Hippocampal formation (tissue), 2 donors: ENCODE results near the gene CELF2.

Experiments used
- DNase-seq, 2 donors: peaks; one replicate each; lab custom pipeline; 2025; lab: John Stamatoyannopoulos, UW

Gene CELF2

DNA sequence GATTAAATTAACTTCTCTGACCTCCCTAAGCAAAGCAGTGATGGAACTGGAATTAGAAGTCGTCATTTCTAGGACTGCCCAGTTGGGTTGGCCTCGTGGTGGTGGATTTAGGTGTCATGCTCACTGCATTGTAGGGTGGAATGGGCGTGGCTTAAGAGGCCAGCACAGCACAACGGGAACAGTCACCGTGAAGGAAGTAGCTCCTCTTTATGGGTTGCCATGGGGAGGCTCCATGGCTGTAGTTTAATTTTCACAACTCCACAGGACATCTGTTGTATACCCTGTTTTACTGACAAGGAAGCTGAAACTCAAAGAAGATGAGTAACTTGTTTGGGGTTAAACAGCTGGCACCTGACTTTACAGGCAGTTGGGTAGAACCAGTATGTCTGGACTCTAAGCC, 208.3 kb downstream of the CELF2 start:
- DNase-seq = no peak

DNA sequence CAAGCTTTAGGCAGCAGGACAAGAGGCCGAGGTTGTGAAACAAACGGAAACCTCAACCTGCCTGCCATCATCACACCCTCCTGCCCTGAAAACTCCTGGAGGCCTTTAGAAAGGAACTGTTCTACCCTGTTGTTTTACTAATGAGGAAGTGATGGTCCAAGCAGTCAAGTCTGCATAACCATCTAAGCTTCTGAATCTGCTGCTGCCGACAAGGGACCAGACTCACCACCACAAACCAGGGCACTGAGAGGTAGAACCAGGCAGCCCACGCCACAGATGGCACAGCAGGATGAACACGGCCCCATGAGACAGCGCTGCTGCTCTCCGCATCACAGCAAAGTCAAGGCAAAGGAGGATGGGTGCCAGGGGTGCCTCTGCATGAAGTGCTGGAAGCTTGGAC, 209.4 kb downstream of the CELF2 start:
- no peak for DNase-seq

DNA sequence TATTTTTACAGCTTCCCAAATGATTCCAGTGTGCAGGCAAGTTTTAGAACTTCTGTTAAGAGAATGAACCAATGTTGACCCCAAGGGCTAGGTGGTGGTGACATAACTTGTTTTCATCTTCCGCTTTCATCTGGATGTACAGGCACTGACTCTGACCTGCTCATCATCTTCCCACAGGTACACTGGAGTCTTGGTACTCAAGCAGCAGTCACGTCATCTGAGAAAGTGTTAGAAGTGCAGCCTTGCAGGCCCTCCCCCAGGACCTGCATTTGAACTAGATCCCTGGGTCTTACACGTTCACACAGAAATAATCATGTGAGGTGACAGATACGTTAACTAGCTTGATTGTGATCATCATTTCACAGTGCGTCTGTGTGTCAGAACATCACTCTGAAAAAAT, 212.2 kb downstream of the CELF2 start:
- DNase-seq = no peak

DNA sequence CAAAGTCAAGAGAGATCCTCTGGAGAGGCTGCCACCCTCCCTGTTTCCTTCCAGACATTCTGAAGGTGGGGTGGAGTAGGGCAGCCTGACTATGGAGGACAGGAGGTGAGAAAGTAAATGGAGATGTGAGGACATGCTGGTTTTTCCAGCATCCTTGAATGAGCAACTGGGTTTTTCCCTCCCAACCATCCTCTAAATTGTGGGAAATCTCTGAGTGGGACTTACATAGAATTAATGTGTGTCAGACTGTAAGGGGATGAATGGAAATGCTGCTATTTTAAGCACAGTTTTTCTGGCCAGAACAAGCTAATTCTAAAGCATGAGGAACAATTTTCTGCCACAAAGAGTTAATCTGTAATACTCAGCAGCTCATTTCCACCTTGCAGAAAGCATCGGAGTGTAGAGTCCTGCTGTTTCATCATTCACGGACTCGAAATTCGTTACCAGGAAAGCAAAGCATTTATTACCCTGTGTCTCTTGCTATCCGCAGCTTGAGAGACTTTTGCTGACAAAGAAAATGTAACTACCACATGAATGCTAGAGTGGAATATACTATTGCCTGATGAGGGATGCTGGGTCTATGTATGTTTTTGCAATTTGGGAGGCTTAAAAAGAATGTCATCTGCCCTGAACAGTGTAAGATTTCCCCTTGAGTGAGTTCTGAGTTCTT, 213.0 kb downstream of the CELF2 start:
- no peak for DNase-seq

DNA sequence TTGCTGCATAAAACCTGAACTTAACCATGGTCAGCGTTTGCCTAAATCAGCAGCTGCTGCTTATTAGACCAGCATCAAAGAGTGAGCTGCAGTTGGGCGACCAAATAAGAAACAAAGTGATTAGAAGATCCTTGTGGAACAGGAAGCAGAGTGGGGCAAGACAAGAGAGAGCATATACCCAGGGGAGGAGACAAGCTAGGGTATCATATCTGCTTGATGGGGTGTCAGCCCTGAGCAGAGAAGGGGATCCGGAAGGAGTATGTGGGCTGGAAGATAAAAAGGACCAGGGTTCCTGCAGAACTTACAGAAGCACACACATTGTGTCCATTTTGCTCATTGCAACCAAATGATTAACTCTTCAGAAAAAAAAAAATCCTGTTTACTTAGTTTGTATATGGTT, 213.6 kb downstream of the CELF2 start:
- DNase-seq = no peak

DNA sequence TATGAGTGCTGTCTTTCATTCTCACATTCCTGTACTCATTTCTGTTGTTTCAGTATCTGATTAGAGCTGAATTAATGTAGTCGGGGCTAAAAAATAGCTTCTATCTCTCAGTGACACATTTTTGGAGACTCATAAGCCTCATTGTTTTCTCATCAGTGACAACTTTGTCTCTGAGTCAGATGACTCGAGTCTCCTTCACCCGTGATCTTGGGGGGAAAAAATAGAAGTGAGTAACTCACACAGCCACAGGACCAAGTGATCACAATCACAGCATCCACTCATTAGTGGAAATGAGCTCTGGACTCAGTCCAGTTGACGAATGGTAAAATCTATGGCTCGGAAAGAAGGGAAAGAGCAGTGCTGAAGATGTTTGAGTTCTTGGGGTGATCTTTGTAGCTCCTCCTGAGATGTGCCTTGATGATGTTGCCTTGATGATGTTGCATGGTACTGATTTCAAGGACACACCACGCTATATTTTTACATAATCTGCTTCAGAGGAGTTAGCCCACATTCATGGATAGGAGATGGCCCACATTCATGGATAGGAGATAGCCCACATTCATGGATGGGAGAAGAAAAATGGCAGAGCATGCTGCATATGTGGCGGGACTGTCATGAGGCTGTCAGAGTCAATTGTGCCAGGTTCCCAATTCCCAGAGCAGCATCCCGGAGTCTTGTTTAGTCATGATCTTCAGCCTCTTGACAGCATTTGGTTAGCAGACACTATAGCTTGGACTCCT, 214.7 kb downstream of the CELF2 start:
- DNase-seq = no peak

DNA sequence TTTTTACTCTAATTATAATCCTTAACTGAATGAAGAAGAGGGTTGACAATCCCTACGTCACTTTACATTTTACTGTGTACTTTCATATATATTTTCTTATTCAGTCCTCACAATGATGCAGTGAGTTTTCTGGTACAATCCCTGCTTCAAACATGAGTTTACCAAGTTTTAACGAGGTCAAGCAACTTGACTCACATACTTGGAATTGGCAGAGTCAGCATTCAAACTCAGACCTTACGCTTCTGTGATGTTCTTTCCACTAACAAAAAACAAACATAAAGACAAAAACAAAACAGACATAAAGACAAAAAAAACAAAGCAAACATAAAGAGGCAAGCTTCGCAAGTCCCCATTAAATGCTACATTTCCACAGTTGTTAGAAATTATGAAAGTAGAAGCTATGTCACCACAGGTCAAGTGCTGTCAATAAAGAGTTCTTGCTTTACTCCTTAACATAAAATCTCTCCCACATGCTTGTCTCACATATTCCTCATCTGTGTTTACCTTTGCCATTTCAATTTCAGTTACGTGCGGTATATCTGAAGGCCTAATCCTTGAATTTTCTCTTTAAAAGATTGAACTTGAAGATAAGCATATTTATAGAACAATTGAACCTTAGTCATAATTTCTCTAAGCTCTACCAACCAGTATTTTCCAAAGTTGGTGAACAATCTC, 217.3 kb downstream of the CELF2 start:
- DNase-seq = no peak

DNA sequence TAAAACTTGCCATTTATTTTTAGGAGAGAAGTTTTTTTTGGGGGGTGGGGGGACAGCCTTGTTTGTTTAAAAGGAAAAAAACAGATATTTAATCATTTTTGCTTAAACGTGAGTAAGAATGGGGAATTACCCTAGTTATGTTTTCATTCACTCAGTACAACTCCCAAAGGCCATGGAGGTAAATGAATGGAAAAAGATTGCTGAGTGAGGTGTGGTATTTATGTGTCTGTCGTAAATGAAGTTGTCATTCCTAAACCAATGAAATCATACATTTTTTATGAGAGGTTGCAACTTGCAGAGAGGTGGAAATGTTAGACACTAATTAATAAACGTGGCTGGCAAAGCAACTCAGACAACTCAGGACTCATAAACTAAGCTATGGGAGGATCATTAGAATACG, 218.1 kb downstream of the CELF2 start:
- no peak for DNase-seq

DNA sequence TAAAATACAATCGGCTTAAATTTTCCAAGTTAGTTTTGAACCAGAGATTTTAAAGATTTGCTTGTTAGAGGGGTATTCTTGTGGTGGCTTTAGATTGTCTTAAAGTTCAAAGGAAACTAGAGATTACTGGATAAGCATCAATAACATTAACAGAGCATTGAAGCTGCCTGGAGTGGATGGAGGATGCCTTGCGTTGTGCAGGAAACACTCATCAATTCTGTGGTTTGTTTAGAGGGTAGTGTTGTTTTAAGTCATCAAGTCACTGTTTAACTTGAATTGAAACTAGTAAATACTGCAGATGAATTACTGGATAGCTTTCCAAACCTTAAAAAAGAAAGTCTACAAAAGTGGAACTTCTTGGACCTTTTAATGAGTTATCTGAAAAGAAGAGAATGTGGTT, 218.6 kb downstream of the CELF2 start:
- no peak for DNase-seq

DNA sequence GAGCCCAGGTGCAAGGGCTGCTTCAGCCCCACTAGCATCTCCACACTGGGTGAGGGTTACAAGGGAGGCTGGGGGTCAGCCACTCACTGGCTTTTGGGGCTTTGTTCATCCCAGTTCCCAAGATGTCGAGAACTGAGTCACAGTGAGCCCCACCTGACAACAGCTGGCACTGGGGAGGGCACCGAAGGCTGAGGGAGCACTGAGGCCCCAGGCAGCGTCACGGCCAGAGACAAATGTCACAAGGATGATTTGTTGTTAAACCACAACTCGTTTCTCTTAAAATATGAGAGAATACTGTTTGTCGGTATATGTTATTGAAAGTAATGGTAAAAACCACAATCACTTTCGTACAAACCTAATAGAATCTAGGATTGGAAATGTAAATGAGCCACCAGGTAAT, 219.9 kb downstream of the CELF2 start:
- no peak for DNase-seq

DNA sequence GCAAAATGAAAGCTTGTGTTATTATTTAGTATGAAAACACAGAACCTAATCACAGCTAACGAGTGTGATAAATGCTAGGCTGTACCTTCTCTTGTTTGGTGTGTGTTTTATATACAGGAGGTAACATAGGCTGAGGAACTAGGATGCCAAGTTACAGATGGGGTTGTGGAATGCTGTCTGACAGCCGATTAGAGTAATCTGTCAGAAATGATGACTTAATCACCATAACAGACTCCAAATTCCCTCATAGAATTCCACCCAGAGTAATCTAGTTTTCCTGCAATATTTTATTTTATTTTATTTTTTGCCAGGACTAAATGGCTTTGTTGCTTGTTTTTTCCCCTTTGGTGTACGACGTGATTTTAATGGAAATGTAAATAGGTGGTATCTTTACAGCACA, 221.2 kb downstream of the CELF2 start:
- no peak for DNase-seq

DNA sequence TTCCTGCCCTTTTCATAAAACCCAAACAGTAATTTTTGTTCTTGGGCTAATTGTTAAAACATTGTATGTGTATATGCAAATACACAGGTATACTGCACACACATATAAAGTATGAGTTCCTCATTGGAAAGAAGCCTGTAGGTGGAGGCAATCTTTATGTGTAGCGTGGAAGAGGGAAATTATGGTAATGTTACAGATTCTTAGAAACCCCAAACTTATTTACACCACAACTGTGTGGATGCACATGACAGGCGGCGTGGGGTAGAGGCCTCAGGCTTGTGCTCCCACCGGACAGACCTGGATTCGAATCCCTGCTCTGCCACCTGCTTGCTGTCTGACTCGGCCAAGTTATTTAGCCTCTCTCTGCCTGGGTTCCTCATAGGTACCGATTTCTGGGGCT, 223.0 kb downstream of the CELF2 start:
- DNase-seq = no peak

DNA sequence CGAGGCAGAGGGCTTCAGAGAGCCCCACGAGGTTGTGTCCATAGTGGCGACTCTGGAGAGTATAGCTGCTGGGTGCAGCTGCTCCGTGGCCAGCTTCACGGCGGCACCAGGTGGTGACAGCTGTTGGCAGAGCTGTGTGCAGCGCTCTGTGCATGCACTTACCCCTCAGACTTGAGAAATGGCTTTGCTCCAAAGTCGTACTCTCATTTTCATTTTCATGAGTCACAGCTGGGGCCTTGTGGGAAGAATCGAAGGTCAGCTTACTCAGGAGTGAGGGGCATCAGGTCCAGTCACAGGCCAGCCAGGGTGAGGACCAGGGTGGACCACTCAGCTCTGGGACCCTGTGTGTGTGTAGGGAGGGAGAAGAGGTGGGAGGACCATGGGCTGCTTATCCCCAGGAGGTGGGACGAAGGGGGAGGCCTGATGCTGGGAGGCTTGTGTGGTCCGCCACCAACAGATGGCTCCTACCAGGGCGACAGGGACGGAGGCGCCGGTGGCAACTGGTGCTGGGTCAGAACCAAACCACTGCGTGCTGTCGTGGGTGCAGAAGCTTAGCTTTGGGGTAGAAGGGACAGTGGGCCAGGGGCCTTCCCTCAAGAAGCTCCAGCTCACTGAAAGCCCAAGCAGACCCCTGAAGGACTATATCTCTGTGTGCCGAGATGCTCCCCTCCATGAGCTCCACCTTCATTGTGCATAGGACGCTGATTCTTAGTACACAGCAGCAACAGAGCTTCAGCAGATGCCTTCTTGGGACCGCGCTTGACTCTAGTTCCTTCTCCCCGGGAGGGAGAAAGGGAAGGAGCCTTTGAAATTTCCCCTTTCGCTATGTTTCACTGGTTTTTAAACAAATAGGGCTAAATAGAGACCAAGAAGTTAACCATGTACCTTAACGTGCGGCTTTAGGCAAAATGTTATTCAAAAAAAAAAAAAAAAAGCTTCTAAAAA, 225.0 kb downstream of the CELF2 start:
- no peak for DNase-seq

DNA sequence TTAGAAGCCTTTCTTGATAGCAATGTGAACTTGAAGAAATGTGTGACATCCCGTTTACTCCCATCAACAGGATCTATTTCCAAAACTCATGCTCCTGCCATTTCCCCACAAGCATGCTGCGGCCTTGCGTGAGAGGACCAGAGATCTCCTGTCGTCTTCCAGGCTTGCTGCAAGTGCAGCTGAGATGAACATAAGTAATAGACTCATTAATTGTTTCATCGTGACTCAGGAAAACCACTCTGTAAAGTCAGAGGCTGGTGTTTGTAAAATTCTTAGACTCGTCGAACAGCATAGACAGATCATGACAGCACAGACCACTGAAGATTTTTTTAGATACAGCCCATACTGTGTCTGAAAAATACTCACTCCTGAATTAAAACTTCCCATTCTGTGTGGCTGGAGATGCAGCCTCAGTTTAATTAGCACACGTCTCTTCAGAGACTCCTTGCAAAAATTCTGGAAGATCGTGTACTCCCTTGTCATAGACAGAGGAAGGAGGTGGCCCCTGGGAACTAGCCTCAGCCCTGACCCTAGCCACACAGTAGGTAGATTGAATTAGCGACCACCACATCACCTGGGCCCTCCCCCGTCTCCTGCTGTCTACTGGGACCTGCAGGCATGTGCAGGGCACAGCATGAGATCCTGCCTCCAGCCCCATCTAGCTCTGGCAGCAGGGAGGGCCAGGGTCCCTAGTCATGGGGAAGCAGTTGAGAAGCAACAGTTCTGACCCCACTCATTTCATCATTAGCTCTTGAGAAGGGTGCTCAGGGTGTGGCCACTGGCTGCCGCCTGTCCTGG, 226.0 kb downstream of the CELF2 start:
- no peak for DNase-seq

DNA sequence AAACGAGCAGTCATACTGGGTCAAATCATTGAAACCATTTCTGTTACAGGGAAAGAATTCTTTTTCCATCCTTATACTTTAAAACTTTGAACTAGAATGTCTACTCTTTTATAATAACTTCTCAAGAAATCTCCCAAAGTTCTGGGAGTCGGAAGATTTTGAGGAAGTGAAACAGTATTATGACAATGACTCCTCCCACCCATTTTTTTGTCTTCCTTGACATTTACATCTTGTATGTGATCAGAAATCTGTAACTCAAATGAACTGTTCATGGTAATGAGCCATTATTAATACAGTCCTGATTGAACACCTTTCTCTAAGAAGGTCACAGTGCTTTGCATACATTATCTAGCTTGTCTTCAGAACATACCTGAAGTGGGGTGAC, 227.4 kb downstream of the CELF2 start:
- DNase-seq = no peak

DNA sequence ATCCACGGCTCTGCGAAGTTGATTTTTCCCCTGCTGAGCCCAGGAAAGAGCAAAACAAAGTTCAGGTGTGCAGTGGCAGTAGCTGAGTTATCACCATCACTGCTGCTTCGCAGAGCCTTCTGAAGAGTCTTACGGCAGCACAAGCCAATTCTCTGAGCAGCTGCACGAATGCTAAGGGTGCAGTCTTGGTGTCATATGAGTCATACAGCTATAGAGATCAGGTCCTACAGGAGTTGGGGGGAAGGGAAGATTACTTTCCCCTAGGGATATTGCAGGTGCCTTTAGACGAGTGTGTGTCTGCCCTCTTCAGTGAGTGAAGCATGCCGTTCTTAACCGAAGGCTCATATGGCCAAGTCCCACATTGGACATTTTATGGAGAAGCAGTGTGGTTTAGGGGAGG, 227.8 kb downstream of the CELF2 start:
- no peak for DNase-seq

DNA sequence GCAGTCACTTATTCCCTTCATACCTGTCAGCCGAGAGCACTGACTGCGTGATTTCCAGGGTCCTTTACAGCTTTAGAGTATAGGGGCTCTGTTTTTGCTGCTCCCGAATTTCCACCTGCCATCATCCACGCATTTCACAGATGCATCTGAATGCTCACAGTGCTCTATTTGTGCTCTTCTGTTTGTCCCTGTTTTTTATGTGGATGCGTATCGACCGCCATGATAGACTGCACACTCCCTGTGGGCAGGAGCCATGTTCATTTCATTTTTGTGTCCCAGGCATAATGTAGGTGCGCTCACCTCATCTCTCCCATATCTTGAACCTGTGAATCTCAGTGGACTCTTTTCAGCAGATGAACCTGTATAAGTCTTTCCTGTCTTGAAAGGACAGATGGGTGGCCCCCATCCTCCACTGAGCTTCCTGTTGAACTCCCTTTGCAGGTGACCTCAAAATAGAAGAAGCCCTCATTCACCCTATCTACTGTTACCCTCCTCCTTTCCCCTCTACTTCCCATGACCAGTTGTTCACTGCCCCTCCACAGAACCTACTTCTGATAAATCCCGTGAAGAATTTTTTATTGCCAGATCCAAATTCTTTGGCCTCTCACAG, 228.4 kb downstream of the CELF2 start:
- DNase-seq = no peak

DNA sequence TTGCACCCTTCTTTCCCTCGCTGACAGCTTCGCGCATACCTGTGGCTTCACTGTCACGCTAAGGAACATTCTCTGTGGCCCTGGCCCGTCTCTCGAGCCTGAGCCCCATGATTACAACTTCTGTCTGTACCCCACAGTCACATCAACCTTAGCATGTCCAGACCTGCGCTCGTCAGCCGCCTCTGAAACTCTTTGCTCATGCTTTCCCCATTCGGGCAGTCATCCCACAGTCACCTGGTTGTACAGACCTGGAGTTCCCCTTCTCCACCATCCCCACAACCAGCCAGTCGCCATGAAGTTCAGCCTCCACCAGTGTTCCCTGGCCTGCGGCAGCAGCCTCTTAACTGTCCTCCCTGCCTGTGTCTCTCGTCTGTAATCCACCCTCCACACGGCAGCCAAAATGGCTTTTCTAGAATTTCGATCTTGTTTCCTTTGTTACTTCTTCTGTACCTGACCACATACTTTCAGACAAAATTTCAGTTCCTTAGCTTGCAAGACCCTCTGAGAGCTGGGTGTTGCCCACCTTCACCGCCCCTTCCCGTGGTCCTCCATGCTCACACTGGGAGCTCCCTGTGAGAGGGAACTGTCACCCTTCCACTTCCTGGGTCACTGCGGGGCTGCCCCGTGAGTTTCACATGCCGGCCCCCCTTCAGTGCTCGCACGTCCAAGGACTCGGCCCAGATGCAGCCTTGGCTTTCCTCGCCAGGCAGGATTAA, 229.2 kb downstream of the CELF2 start:
- no peak for DNase-seq

DNA sequence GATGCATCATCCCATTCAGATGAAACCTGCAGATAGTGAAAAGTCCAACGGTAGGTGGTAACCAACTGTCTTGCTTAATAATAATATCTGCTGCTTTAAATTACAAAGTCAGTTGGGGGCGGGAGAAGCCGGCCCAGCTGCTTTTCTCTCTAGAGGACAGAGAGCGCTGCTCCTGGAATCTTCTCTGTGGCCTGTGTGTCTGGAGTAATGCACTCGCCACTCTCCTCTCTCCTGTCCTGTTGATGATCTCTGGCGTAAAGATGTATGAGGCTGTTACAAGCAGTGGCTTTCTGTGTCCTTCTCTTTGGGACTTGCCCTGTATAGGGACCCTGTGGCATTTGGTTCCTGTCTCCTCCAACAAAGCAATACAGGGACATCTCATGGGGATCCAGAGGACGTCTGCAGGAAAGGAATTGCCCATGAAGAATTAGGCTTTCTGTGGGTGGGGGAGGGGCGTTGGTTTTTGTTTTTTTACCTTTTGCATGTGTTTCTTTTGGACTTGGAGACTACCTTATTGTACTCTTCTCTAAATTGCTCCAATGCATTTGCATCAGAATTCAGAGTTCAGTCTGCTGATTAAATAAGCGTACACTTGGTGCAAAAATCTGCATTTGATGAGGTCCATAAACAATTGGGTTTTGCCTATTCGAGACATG, 231.6 kb downstream of the CELF2 start:
- DNase-seq = no peak

DNA sequence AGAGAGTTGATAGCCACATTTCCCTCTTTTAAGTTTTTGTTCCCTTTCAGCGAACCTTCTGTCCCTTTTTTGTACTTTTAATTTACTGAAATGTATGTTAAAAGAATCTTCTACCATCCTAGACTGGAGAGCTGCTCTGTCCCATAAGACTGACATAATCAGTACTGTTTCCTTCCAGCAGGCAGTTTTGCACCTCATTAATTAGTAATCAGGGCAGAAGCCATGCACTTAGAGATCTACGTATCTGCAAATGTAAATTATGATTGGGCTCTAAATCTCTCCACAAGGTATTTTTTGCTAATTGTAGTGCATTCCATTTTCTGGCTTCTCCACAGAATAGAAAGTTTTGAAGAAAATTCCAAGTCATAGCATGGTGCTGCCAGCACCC, 232.1 kb downstream of the CELF2 start:
- DNase-seq = no peak
